Activated T-cell treated with anti-CD3 and anti-CD28 coated beads for 4 hours (primary cell): ENCODE data around the gene ANKRD60.

Experiments used
- DNase-seq: peaks from one replicate; pipeline ENCODE4 v3.0.0-alpha.2; 2020

ANKRD60 gene

GRCh38 chr20:58188527-58188926, 39.9 kb downstream of the ANKRD60 start:
- no peak for DNase-seq

GRCh38 chr20:58184984-58185383, 43.5 kb downstream of the ANKRD60 start:
- DNase-seq: no peak

GRCh38 chr20:58184063-58184462, 44.4 kb downstream of the ANKRD60 start:
- no peak for DNase-seq

GRCh38 chr20:58182521-58183140, 45.8 kb downstream of the ANKRD60 start:
- no peak for DNase-seq

- DNase-seq: peak; percentile 53
These were observed 48.9 kb downstream of the ANKRD60 start for GRCh38 chr20:58179432-58180099.

- DNase-seq: no peak
These were observed 49.4 kb downstream of the ANKRD60 start for GRCh38 chr20:58179083-58179431.

DNA sequence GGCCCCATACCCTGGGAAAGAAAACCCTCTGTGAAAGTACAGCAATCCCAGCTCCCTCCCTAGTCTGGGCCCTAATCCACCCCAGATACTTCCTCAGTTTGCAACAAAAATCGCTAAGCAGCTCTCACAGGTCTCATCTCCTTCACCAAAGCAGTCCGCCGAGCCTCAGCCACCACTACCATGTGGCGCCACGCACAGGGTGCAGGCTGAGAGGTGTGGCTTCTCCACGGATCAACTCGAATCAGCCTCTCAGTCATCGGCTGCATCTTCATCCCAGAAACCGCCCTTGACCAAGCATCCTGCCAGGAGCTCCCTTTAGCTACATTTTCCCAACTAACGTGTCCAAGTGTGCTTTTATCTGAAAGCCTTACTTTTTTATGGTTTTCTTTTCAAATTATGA, 50.7 kb downstream of the ANKRD60 start:
- no peak for DNase-seq

- DNase-seq: no peak
These were observed 52.6 kb downstream of the ANKRD60 start for GRCh38 chr20:58175836-58176235.

GRCh38 chr20:58175425-58175824, 53.0 kb downstream of the ANKRD60 start:
- DNase-seq: no peak

GRCh38 chr20:58174708-58175280, 53.7 kb downstream of the ANKRD60 start:
- DNase-seq: no peak

GRCh38 chr20:58173930-58174707, 54.3 kb downstream of the ANKRD60 start:
- no peak for DNase-seq

DNA sequence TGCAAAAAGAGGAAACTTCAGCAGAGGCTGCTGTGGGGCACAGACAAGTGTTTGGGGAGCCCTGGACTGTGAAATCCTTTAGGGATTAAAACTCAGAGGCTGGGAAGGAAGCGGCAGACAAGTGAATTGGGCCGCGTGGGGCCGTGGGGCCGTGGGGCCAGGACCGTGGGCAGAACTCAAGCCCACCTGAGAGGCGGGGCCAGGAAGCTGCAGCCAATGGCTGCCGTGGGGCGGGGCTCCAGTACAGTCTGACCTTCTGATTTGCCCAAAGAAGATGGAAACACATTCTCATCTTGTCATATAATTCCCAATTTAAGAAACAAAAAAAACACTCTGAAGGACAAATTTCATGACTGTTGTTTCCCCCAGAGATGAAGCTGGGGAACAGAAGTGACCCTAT, 55.4 kb downstream of the ANKRD60 start:
- no peak for DNase-seq

DNA sequence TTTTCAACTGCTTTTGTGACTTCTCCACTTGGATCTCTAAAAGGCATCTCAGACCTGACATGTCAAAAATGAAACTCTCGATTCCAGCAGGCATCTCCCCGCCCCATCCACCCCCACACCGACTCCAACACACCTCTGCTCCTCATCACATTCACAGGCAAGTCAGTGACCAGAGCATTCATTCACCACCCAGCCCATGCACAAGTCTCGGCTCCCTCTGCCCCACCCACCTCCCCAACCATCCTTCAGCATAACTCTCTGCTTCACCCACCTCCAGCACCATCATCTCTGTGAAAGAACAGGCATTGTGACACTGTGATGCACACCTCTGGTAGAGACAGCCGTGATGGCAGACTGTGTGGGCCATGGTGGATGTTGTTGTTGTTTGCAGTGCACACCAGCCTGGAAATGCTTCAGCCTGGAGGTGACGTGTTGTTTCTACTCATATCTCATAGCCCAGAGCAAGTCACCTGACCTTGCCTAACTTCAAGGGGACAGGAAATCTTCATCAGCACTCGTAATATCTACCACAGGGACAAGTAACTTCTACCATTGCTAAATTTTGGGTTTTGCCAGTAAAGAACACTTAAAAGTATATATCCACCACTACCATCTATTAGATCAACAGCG, 56.5 kb downstream of the ANKRD60 start:
- no peak for DNase-seq

GRCh38 chr20:58169450-58169849, 59.0 kb downstream of the ANKRD60 start:
- no peak for DNase-seq

DNA sequence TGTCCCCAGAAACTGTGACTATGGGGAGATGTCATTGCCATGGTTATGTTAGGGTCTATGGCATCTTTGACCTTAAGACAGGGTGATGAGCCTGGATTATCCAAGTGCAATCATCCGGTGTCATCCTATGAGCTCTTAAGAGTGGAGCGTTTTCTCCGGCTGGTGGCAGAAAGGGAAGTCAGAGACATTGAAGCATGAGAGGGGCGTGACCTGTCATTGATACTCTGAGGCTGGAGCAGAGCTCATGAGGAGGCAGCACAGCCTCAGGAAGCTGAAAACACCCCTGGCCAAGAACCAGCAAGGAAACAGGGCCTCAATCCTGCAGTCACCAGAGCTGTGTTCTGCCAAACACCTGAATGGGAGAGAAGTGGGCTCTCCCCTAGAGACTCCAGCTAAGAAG, 59.6 kb downstream of the ANKRD60 start:
- DNase-seq: no peak

DNA sequence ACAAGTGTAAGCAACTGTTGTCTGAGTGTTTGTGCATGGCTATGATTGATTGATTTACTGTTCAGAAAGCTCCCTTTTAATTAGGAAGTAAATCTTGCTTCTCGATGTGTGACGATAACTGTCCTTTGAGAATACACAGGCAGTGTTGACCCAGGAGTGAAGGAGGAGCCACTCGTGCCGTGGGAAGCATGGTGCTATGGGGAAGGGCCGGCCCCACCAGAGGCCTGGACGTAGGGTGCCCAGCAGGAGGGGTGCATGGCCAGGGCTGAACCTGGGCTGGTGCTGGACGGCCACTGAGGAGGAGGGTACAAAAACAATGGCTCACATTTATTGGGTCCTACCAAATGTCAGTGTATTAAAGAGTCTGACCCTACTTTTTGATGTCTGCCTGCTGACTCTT, 60.7 kb downstream of the ANKRD60 start:
- no peak for DNase-seq
